Endothelial cell of umbilical vein (primary cell): Measurements from ENCODE around the gene AMN1.

ENCODE experiments used
- EZH2 ChIP-seq: IDR thresholded peaks from 2 replicates; pipeline ENCODE4 v1.6.1; 2012; ENCODE audit warnings: borderline replicate concordance, low read depth, mild to moderate bottlenecking, moderate library complexity, low read length, inconsistent platforms; ENCODE audit not compliant: severe bottlenecking
- POLR2A ChIP-seq: IDR thresholded peaks from 2 replicates; pipeline ENCODE4 v1.6.1; 2012; ENCODE audit warnings: low read depth, mild to moderate bottlenecking, control low read depth, low read length
- TF ChIP-seq, protein P1 (sequence below): IDR thresholded peaks from 2 replicates; pipeline ENCODE4 v1.6.1; 2011; ENCODE audit not compliant: insufficient read depth, insufficient read length
- TF ChIP-seq, protein P2 (sequence below), 2 donors: IDR thresholded peaks; 1 replicate in 1 of 2; 2 replicates in 1 of 2; pipeline ENCODE4 v1.5.1; 2011; ENCODE audit warnings: low read length in 2 of 2, mild to moderate bottlenecking in 2 of 2, moderate library complexity in 2 of 2, control low read depth in 1 of 2, inconsistent platforms in 1 of 2, low read depth in 1 of 2; ENCODE audit not compliant: insufficient read depth in 1 of 2; ENCODE audit errors: extremely low read depth in 1 of 2

DNA sequence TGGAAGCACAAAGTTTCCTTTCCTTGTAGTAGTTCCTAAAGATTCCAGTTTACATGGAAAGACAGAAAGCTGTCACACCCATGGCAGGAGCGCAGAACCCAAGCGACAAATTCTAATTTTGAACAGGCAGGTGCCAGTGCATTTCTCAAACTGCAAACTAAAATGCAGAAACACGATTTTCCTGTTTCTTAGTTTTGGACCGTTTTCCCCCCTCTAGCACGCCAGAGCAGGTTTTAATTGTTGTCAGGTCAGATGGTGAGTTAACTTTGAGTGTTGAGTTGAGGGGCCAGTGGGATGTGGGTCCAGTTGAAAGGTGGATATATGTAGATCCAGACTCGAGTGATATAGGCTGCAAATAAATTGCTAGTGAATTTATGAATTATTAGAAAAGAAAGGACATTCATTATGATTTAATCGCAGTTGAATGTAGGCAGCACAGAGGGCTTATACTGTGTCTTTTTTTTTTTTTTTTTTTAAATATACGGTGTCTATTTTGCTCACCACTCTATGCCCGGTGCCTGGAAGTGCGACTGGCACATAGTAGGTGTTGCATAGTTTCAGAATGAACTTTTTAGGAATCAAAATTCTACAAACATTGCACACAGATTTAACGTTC is 70.2 kb downstream of the AMN1 start:
- TF ChIP-seq, protein P1, sequence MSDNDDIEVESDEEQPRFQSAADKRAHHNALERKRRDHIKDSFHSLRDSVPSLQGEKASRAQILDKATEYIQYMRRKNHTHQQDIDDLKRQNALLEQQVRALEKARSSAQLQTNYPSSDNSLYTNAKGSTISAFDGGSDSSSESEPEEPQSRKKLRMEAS = no peak
- TF ChIP-seq, protein P2, sequence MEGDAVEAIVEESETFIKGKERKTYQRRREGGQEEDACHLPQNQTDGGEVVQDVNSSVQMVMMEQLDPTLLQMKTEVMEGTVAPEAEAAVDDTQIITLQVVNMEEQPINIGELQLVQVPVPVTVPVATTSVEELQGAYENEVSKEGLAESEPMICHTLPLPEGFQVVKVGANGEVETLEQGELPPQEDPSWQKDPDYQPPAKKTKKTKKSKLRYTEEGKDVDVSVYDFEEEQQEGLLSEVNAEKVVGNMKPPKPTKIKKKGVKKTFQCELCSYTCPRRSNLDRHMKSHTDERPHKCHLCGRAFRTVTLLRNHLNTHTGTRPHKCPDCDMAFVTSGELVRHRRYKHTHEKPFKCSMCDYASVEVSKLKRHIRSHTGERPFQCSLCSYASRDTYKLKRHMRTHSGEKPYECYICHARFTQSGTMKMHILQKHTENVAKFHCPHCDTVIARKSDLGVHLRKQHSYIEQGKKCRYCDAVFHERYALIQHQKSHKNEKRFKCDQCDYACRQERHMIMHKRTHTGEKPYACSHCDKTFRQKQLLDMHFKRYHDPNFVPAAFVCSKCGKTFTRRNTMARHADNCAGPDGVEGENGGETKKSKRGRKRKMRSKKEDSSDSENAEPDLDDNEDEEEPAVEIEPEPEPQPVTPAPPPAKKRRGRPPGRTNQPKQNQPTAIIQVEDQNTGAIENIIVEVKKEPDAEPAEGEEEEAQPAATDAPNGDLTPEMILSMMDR (IDR thresholded peaks at IDR 0.05; ENCODE audit: extremely low read depth in 1 of 2, insufficient read depth in 1 of 2, low read depth in 1 of 2, low read length in 2 of 2) = no peak
- TF ChIP-seq POLR2A (no peak), EZH2 (no peak)
